Urothelium cell line (cell line): Measurements from ENCODE around the gene PRB4.
"Not testable (repeated sequence)": the region's sequence is repeated elsewhere in the genome, so short reads cannot be mapped to it uniquely, and the experiment has no call there.

Experiments
- DNase-seq: peaks from one replicate; pipeline ENCODE4 v3.0.0; 2011; ENCODE audit warnings: low spot score, mixed read lengths
- FAIRE-seq: peaks from 2 replicates; lab custom pipeline; 2011; peaks lifted over from hg19 to GRCh38; lab: Jason Lieb, UNC

PRB4 gene

GRCh38 chr12:11310336-11310735 is at the start of gene PRB4:
TSS of gene PRB4 (minus strand) at chr12:11310436. CDS start at chr12:11310398, 38 bp downstream.
- peak; percentile 32 for FAIRE-seq
- DNase-seq: no peak

- not testable (repeated sequence) for DNase-seq
- peak; percentile 91 for FAIRE-seq
These were observed 41.5 kb upstream of the PRB4 start for GRCh38 chr12:11351736-11352135.

- DNase-seq: no peak
- peak; percentile 100 for FAIRE-seq
These were observed 38.2 kb upstream of the PRB4 start for GRCh38 chr12:11348439-11348838.

GRCh38 chr12:11347810-11348209 is 37.6 kb upstream of the PRB4 start:
- DNase-seq (peak; percentile 29), FAIRE-seq (peak; percentile 56)

- DNase-seq (no peak), FAIRE-seq (no peak)
These were observed 34.3 kb upstream of the PRB4 start for GRCh38 chr12:11344500-11344899.

GRCh38 chr12:11324426-11324825 is 14.2 kb upstream of the PRB4 start:
- no peak for DNase-seq
- no peak for FAIRE-seq

GRCh38 chr12:11321980-11322379 is 11.7 kb upstream of the PRB4 start:
- peak; percentile 29 for DNase-seq
- FAIRE-seq: peak; percentile 87

- DNase-seq (no peak), FAIRE-seq (no peak)
These were observed 3.1 kb downstream of the PRB4 start for GRCh38 chr12:11307143-11307542.

GRCh38 chr12:11273449-11273848 is 36.8 kb downstream of the PRB4 start:
- no peak for DNase-seq
- FAIRE-seq: peak; percentile 17

- FAIRE-seq (no peak), DNase-seq (no peak)
These were observed 40.6 kb downstream of the PRB4 start, which contains the start of gene PRB3 for GRCh38 chr12:11269607-11270006. TSS of gene PRB3 (minus strand) at chr12:11269707. CDS start at chr12:11269669, 38 bp downstream.

- FAIRE-seq (no peak), DNase-seq (no peak)
These were observed 45.7 kb downstream of the PRB4 start for GRCh38 chr12:11264501-11264900.
